Stimulated activated CD4-positive, alpha-beta T cell treated with anti-CD3 and anti-CD28 coated beads, Interleukin-2, amount 100 ng/mL, for 48 hours (primary cell): ENCODE measurements around the gene MBD3.
"Not testable (repeated sequence)": the region's sequence is repeated elsewhere in the genome, so short reads cannot be mapped to it uniquely, and the experiment has no call there.

Experiments
- DNase-seq, 2 donors: peaks; one replicate each; pipeline ENCODE4 v3.0.0-alpha.2; 2020

Gene MBD3

GRCh38 chr19:1568320-1569019 lies 24.2 kb downstream of the MBD3 start, which contains the start of gene MEX3D:
MEX3D (minus strand) TSS chr19:1568325; CDS start chr19:1568058, 267 bp downstream.
- peak; percentile 73 to 88 for DNase-seq

- no peak for DNase-seq
Measured at GRCh38 chr19:1567848-1568227, 24.8 kb downstream of the MBD3 start.

GRCh38 chr19:1567116-1567847 lies 25.4 kb downstream of the MBD3 start:
- DNase-seq: no peak

GRCh38 chr19:1566392-1567115 lies 26.1 kb downstream of the MBD3 start:
- DNase-seq: no peak

GRCh38 chr19:1563251-1563650 lies 29.4 kb downstream of the MBD3 start:
- no peak for DNase-seq

GRCh38 chr19:1561236-1561842 lies 31.3 kb downstream of the MBD3 start:
- no peak for DNase-seq

- no peak for DNase-seq
Measured at GRCh38 chr19:1560286-1560882, 32.3 kb downstream of the MBD3 start.

GRCh38 chr19:1558552-1558951 lies 34.1 kb downstream of the MBD3 start:
- no peak for DNase-seq

GRCh38 chr19:1556390-1557070 lies 36.1 kb downstream of the MBD3 start:
- DNase-seq: no peak

- DNase-seq: no peak
Measured at GRCh38 chr19:1555487-1556389, 36.9 kb downstream of the MBD3 start.

- DNase-seq: no peak
Measured at GRCh38 chr19:1554968-1555367, 37.7 kb downstream of the MBD3 start.

- no peak for DNase-seq
Measured at GRCh38 chr19:1553415-1553814, 39.2 kb downstream of the MBD3 start.

GRCh38 chr19:1551068-1552040 lies 41.3 kb downstream of the MBD3 start:
- DNase-seq: no peak

- DNase-seq: no peak
Measured at GRCh38 chr19:1549332-1549945, 43.2 kb downstream of the MBD3 start.

GRCh38 chr19:1540365-1540925 lies 52.2 kb downstream of the MBD3 start:
- no peak for DNase-seq

GRCh38 chr19:1539749-1540148 lies 52.9 kb downstream of the MBD3 start:
- DNase-seq: not testable (repeated sequence)

GRCh38 chr19:1538978-1539377 lies 53.7 kb downstream of the MBD3 start:
- DNase-seq: no peak

GRCh38 chr19:1535699-1536098 lies 57.0 kb downstream of the MBD3 start:
- not testable (repeated sequence) for DNase-seq

GRCh38 chr19:1534972-1535371 lies 57.7 kb downstream of the MBD3 start:
- no peak for DNase-seq
